ENCODE results near the gene ACOT8.
"Not testable (repeated sequence)": the region's sequence is repeated elsewhere in the genome, so short reads cannot be mapped to it uniquely, and the experiment has no call there.

The ACOT8 gene

DNA sequence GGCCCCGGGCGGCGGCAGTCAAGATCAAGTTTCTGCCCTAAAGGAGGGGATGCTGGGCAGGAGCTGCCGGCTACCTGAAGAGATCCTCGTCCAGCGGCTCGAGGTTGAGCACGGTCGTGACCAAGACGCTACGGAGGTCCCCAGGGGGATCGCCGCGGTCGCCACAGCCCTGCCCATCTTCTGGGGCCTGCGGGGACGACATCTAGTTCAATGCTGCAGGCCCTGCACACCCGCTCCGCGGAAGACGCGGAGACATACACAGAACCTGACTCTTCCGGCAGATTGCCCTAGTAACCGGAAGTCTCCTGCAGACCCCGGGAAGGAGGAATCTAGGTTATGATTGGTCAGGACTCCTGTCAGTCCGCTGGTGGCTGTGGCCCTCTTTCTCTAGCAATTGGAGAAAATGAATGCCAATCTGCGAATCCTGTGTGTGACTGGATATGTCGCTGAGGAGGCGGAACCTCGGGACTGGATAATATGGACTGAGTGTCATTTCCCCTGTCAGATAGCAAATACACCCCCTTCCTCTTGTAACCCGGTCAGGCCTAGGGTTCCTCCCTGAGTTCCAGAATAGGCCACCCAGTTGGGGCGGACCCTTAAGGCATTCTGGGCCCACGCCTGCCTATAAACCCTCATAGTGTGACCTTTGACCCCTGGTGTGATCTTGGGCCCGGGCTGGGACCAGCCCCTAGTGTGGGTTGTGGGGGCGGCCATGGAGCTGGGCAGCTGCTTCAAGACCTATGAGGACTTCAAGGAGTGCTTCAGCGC is at the start of gene ACOT8, which contains the start of gene ZSWIM3:
Gene ACOT8, minus strand, starts transcription at position 279 of the 768 bp plus-strand sequence. Its CDS starts 77 bp downstream, at position 202.
Gene ZSWIM3, plus strand, starts transcription at position 501 of the 768 bp plus-strand sequence. Its CDS starts 212 bp downstream, at position 713.
- no peak for DNase-seq

GRCh38 chr20:45905505-45906079 is 48.4 kb upstream of the ACOT8 start:
- DNase-seq: no peak

DNA sequence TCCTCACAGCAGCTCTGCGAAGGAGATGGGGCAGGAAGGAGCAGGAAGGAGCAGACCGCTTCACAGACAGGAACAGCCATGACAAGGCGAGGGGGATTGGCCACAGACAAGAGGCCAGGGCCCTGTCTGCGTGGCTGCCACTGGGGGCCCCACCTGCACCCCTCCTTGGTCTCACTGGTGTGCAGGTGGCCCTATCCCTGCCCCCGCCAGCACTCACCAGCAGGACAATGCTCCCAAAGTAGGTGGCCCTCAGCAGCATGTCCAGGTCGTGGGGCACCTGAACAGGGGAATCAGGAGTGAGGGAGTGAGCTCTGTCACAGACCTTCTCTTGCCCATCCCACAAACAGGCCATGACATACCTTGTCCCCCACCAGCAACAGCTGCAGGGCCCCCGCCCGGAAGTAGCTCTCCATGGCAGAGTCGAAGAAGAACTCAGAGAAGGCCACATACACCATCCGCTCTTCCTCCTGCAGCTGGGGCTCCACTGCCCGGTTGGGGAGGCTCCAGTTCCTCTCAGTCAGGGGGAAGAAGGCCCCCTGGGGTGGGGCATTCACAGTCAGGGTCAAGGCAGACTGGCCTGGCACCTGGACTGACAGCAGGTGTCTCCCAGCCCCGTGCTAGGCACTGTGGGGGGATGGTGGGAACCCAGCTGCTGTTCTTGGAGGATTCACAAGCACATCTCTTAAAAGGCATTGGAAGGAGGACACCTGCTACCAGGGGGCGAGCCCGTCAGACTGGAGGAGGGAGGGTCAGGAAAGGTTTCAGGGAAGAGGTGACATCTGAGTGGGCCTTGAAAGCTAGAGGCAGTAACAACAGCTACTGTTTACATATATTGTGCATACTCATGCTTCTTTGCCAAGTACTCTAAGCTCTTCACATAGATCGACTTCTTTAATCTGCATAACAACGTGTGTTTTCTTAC is 47.7 kb upstream of the ACOT8 start:
- DNase-seq: no peak

- DNase-seq: no peak
Observed at GRCh38 chr20:45902199-45902701, 45.1 kb upstream of the ACOT8 start.

- not testable (repeated sequence) for DNase-seq
Observed at GRCh38 chr20:45901332-45901731, 44.1 kb upstream of the ACOT8 start.

DNA sequence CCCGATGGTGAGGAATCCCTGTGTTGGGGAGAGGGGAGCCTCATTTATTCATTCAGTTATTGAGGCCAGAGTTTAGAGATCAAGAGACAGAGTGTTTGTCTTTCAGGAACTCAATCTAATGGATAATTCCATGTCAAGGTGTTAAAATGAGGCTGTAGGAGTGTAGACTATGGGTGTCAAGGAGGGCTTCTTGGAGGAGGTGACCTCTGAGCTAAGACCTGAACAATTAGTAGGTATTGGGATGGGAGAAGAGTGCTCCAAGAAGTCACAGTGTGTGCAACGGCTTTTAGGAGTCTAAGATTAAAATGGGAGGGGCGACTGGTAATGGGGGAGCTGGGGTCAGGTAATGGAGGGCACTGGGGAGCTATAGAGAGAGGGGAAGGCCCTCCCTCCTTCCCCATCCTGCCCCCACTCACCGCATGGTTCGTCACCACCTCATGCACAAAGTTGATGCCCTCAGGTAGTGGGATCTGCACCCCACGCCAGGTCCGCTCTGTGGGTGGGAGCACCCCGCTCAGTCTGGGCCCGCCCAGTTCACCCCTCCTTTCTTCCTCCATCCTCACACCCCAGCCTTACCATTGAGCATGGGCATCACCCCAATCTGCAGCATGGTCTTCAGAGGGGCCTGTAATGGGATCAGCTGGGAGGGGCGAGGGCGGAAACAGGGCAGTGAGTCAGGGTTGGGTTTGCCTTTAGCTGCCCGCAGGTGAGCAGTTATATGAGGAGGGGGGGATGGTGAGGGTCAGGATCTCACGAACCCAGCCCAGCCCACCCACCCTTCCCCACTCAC is 42.0 kb upstream of the ACOT8 start:
- no peak for DNase-seq

DNA sequence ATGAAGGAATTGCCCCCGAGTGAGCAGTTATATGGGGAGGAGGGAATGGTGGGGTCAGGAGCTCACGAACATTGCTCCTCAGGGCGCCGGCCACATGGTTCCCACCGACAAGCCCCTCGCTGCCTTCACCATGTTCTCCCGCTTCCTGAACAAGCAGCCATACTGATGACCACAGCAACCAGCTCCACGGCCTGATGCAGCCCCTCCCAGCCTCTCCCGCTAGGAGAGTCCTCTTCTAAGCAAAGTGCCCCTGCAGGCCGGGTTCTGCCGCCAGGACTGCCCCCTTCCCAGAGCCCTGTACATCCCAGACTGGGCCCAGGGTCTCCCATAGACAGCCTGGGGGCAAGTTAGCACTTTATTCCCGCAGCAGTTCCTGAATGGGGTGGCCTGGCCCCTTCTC is 41.1 kb upstream of the ACOT8 start:
- no peak for DNase-seq

DNA sequence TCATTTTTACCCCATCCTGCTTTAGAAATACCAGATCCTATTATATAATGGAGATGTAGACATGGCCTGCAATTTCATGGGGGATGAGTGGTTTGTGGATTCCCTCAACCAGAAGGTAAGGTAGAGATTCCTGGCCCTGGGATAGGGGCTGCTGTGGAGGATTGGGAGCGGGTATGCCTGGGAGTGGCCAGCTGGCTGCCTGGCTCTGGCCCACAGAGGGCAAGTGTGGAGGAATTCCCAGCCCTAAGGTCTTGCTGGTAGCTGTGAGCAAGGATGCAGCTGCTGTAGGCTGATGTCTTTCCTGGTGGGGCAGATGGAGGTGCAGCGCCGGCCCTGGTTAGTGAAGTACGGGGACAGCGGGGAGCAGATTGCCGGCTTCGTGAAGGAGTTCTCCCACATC is 40.5 kb upstream of the ACOT8 start:
- no peak for DNase-seq

DNA sequence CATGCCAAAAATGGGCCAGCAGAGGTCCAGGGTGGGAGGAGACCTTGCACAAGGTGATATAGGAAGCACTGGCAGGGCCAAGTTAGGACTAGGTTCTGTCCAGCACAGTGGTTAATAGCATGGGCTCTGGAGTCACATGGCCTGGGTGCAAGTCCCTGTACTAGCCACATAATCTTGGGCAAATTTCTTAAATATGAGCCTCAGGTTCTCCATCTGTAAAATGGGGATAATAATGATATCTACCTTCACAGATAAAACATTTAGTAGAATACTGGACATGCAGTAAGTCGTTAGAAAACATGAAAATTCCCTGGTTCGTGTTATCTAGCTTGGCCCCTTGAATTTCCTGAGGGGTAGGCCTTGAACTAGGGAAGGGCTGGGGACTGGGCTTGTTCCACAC is 40.1 kb upstream of the ACOT8 start:
- DNase-seq: no peak

DNA sequence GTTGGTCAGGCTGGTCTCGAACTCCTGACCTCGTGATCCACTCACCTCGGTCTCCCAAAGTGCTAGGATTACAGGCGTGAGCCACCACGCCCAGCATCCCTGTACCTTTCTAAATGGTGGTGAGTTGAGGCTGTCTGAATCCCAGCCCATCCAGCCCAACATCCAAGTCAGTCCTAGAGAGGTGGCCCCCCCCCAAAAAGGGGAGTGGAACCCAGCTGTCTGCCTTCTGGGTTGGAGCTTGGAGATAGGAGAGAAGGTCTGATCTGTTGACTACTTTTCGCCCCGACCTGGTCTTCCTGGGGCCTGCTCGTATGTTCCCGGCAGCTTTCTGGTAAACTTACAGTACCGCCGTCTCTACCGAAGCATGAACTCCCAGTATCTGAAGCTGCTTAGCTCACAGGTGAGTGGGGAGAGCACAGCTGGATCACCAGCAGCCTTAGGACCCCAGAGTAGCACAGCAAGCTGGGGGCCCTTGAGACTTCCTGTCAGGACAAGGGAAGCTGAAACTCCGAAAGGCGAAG is 39.5 kb upstream of the ACOT8 start:
- DNase-seq: no peak

DNA sequence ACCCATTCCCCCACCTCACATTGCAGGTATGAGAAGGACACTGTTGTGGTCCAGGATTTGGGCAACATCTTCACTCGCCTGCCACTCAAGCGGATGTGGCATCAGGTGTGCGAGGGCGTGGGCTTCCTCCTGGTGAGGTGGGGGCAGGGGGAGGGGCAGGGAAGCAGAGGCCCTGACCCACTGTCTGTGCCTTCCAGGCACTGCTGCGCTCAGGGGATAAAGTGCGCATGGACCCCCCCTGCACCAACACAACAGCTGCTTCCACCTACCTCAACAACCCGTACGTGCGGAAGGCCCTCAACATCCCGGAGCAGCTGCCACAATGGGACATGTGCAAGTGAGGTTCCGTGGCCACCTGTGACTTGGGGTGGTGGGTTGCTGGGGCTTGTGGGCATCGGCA is 37.6 kb upstream of the ACOT8 start:
- DNase-seq: no peak

DNA sequence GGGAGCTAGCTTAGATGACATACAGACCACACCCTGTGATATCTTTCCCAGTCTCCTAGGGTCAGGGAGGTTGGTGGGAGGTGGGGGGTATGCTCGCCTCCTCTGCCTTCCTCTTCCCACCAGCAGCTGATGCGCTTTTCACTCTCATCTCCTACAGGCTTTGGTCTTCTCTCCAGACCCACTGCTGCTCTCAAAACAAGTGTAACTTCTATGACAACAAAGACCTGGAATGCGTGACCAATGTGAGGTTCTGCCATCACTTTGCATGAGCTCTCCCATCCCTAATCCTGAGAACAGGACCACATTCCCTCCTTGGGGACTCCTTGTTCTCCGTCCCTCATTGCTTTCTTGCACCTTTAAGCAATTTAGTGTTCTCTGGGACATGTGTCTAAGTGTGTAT is 36.6 kb upstream of the ACOT8 start:
- no peak for DNase-seq

DNA sequence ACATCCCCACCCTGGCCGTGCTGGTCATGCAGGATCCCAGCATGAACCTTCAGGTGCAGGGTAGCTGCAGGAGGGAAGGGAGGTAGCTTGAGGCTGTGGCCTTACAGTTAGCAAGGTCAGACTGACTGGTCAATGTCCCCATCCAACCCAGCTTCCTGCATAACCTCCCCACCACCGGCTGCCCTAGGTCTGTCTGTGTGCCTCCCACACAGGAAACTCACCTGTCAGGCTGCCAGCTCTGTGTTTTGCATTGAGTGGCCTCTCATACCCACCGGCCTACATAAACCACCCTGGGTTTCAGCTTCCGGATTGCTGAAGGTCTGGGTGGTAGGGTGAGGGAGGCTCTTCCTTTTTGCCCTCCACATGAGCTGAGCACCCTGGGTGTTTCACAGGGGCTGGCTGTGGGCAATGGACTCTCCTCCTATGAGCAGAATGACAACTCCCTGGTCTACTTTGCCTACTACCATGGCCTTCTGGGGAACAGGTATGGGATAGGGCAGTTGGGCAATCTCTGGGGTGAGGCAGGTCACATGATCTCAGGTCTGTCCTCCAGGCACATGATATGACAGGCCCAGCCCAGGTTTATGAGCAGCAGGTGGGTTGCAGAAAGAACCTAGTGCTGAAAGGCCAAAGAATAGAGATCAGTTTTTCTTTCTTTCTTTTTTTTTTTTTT is 35.8 kb upstream of the ACOT8 start:
- no peak for DNase-seq

DNA sequence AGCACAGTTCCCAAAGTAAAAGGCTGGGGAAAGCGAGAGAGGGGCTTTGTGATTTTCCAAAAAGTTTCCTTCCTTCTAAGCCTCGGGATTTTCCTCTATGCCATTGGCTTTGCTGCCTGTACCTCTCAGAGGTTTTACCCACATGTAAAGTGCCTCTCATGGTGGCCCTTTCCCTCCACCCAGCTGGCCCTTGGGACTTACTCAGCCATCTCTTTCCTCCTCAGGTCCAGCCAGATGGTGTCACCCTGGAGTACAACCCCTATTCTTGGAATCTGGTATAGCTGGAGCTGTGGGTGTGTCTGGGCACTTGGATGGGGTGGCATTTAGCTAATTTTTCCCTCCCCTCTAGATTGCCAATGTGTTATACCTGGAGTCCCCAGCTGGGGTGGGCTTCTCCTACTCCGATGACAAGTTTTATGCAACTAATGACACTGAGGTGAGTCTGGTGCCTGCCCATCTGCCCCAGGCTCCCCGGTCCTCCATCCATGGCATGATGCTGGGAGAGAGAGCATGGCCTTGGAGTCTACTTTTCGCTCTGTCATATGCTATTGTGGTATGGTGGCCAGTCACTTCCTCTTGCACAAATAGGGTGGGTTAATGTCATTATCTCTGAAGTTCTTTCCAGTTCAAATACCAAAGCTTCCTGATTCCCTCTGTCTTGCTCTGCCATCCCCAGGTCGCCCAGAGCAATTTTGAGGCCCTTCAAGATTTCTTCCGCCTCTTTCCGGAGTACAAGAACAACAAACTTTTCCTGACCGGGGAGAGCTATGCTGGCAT is 35.0 kb upstream of the ACOT8 start:
- no peak for DNase-seq

GRCh38 chr20:45890985-45891983 is 34.1 kb upstream of the ACOT8 start, which contains the start of the genes CTSA and NEURL2:
TSS of gene CTSA (plus strand) at chr20:45891335. CDS start at chr20:45891569, 234 bp downstream.
TSS of gene NEURL2 (minus strand) at chr20:45891208. CDS start at chr20:45890991, 217 bp downstream.
- peak; percentile 29 for DNase-seq

DNA sequence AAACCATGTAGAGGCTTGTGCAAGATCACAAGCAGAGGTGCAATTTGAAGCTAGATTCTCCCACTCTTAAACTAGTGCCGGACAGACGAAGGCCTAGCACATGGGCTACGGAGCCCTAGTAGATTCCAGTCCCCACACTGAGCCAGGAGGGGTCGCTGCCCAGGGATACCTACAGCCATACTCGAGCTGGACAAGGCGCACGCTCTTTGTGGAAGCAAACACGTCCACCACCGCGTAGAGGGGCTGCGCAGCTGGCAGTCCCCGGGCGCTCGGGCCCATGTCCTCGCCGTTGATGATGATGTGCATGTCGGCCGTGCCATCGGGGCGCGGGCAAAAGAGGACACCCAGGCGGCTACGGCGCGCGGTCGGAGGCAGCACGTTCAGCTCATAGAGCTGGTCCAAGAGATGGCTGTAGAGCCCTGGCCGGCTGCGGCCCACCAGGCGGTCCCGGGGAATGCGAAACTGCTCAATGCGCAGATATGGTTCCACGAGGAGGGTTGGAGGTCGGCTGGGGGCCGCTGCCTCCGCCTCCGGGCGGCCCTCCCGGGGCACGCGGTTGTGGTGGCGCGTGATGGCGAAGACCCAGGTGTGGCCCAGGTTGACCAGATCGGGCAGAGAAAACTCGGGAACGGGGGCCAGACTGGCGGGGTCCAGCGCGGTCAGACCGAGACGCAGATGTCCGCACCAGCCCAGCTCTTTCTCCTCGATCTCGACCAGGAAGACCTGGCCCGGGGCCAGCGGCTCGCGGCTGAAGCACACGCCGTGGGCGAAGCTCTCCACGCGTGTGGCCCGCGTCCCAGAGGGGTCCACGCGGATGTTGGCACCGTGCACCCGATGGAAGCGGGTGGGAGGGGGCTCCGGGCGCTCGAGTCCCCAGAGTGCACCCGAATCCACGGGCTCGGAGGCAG is 33.1 kb upstream of the ACOT8 start:
- no peak for DNase-seq

- DNase-seq: no peak
Observed at GRCh38 chr20:45888681-45889080, 31.5 kb upstream of the ACOT8 start.

GRCh38 chr20:45887346-45887715 is 30.1 kb upstream of the ACOT8 start, which contains the start of gene SPATA25:
TSS of gene SPATA25 (minus strand) at chr20:45887622. CDS start at chr20:45887590, 32 bp downstream.
- no peak for DNase-seq
